H1 (cell line): ENCODE results near the gene FBN2. TPM values are rescaled to one million over a fixed set of nuclear protein-coding genes. Genes with fewer than 3 reads are reported as not detected.

Source experiments
- CTCF ChIA-PET: fragments of 300-600 bp; sonication (Branson Sonifier 250); formaldehyde crosslinking; loops from one replicate; lab custom pipeline; 2021; ENCODE audit not compliant: partially characterized antibody; lab: Charles Lee
- POLR2A ChIA-PET: fragments of 300-600 bp; sonication (Branson Sonifier 250); formaldehyde crosslinking; loops from one replicate; lab custom pipeline; 2021; ENCODE audit warnings: inconsistent platforms; ENCODE audit not compliant: partially characterized antibody; lab: Charles Lee
- DNase-seq, 2 experiments: peaks; one replicate each; pipeline versions ENCODE4 v3.0.0 to v3.0.0-alpha.2; 2010 to 2022; ENCODE audit warnings: low spot score in 2 of 2, low read depth in 1 of 2, mixed read lengths in 1 of 2
- FAIRE-seq: peaks from 2 replicates; lab custom pipeline; 2011; peaks lifted over from hg19 to GRCh38; lab: Jason Lieb, UNC
- H2AFZ ChIP-seq: 2 replicates; pipeline ENCODE4 v1.8.1; 2012; ENCODE audit warnings: low read length, inconsistent platforms
- H2AK5ac ChIP-seq: 2 replicates; pipeline ENCODE4 v1.6.1; 2013; ENCODE audit warnings: low read depth, low read length
- H2BK120ac ChIP-seq: replicated peaks from 2 replicates; pipeline ENCODE3; 2013; ENCODE audit warnings: low read depth, low read length, inconsistent platforms
- H2BK12ac ChIP-seq: 2 replicates; pipeline ENCODE4 v1.6.1; 2013; ENCODE audit warnings: low read depth, low read length
- H2BK15ac ChIP-seq: 2 replicates; pipeline ENCODE4 v1.6.1; 2013; ENCODE audit warnings: low read length
- H2BK20ac ChIP-seq: 2 replicates; pipeline ENCODE4 v1.6.1; 2013; ENCODE audit warnings: low read length
- H2BK5ac ChIP-seq: 2 replicates; pipeline ENCODE4 v1.6.1; 2013; ENCODE audit warnings: low read depth, low read length
- H3K14ac ChIP-seq: 2 replicates; pipeline ENCODE4 v1.6.1; 2013; ENCODE audit warnings: inconsistent platforms; ENCODE audit not compliant: insufficient read length
- H3K18ac ChIP-seq: 2 replicates; pipeline ENCODE4 v1.6.1; 2013; ENCODE audit warnings: low read length; ENCODE audit errors: extremely low read depth
- H3K23ac ChIP-seq: 2 replicates; pipeline ENCODE4 v1.6.1; 2013; ENCODE audit warnings: inconsistent platforms; ENCODE audit not compliant: insufficient read length
- H3K23me2 ChIP-seq: 2 replicates; pipeline ENCODE4 v1.6.1; 2013; ENCODE audit warnings: low read depth, low read length
- H3K27ac ChIP-seq: 2 replicates; pipeline ENCODE4 v1.6.1; 2011; ENCODE audit warnings: low read depth, low read length, inconsistent platforms
- H3K27me3 ChIP-seq, 4 experiments: replicated peaks in 1 of 4; 1 replicate in 1 of 4; 2 replicates in 3 of 4; pipeline versions ENCODE4 v1.6.1 to v1.8.1; 2011 to 2013; ENCODE audit warnings: low read length in 3 of 4, mild to moderate bottlenecking in 3 of 4, inconsistent platforms in 2 of 4, mixed read lengths in 2 of 4, moderate library complexity in 1 of 4; ENCODE audit not compliant: control insufficient read depth in 3 of 4, insufficient read depth in 3 of 4; ENCODE audit errors: extremely low read depth in 1 of 4
- H3K36me3 ChIP-seq, 4 experiments: 2 replicates each; pipeline versions ENCODE4 v1.6.1 to v1.8.1; 2011 to 2013; ENCODE audit warnings: mild to moderate bottlenecking in 4 of 4, low read length in 3 of 4, moderate library complexity in 2 of 4, control low read depth in 1 of 4, inconsistent platforms in 1 of 4; ENCODE audit not compliant: insufficient read depth in 4 of 4, control insufficient read depth in 2 of 4
- H3K4ac ChIP-seq: replicated peaks from 2 replicates; pipeline ENCODE3; 2013; ENCODE audit warnings: low read length, low read depth, mixed read lengths, inconsistent platforms; ENCODE audit not compliant: insufficient read length
- H3K4me1 ChIP-seq, 4 experiments: replicated peaks in 1 of 4; 1 replicate in 1 of 4; 2 replicates in 3 of 4; pipeline versions ENCODE4 v1.6.1 to v1.8.1; 2011 to 2013; ENCODE audit warnings: low read length in 3 of 4, inconsistent platforms in 2 of 4, mixed read lengths in 1 of 4; ENCODE audit not compliant: insufficient read depth in 4 of 4, control insufficient read depth in 3 of 4
- H3K4me2 ChIP-seq, 2 experiments: 2 replicates each; pipeline versions ENCODE4 v1.6.1 to v1.8.1; 2011 to 2013; ENCODE audit warnings: low read depth in 2 of 2, low read length in 2 of 2, control low read depth in 1 of 2, inconsistent platforms in 1 of 2, mild to moderate bottlenecking in 1 of 2; ENCODE audit not compliant: insufficient read depth in 1 of 2
- H3K4me3 ChIP-seq, 4 experiments: fragments of 200-600, 300-600 bp in 1 of 4; sonication (generic), shearing (Covaris generic), sonication (Bioruptor Twin) in 1 of 4; 2 replicates each; pipeline versions ENCODE4 v1.5.1 to v1.8.1; 2011 to 2016; ENCODE audit warnings: low read length in 4 of 4, low read depth in 3 of 4, control low read depth in 2 of 4, inconsistent platforms in 2 of 4, mild to moderate bottlenecking in 2 of 4, mixed read lengths in 1 of 4, moderate library complexity in 1 of 4; ENCODE audit not compliant: insufficient read depth in 2 of 4; ENCODE audit errors: extremely low read depth in 1 of 4
- H3K56ac ChIP-seq: replicated peaks from 2 replicates; pipeline ENCODE3; 2013; ENCODE audit warnings: low read depth, mild to moderate bottlenecking, mixed read lengths, low read length, inconsistent platforms; ENCODE audit not compliant: insufficient read length
- H3K79me1 ChIP-seq: 2 replicates; pipeline ENCODE4 v1.6.1; 2013; ENCODE audit warnings: low read depth, low read length, control low read depth
- H3K79me2 ChIP-seq, 2 experiments: 2 replicates each; pipeline versions ENCODE4 v1.6.1 to v1.8.1; 2012 to 2013; ENCODE audit warnings: low read length in 2 of 2, mild to moderate bottlenecking in 2 of 2, inconsistent platforms in 1 of 2; ENCODE audit not compliant: insufficient read depth in 2 of 2, control insufficient read depth in 1 of 2
- H3K9ac ChIP-seq, 4 experiments: replicated peaks in 1 of 4; 1 replicate in 1 of 4; 2 replicates in 3 of 4; pipeline versions ENCODE4 v1.6.1 to v1.8.1; 2011 to 2013; ENCODE audit warnings: low read depth in 3 of 4, low read length in 3 of 4, control low read depth in 2 of 4, mild to moderate bottlenecking in 2 of 4, moderate library complexity in 2 of 4, inconsistent platforms in 1 of 4; ENCODE audit errors: extremely low read depth in 1 of 4
- H3K9me3 ChIP-seq, 2 experiments: 2 replicates each; pipeline versions ENCODE4 v1.6.1 to v1.8.1; 2012 to 2013; ENCODE audit warnings: mild to moderate bottlenecking in 2 of 2, moderate library complexity in 2 of 2, control low read depth in 1 of 2, inconsistent platforms in 1 of 2, low read depth in 1 of 2, low read length in 1 of 2, mixed read lengths in 1 of 2; ENCODE audit not compliant: insufficient read depth in 2 of 2
- H4K20me1 ChIP-seq, 2 experiments: replicated peaks in 1 of 2; 2 replicates each; pipeline versions ENCODE3 to v1.8.1; 2011 to 2013; ENCODE audit warnings: inconsistent platforms in 2 of 2, low read length in 2 of 2, mild to moderate bottlenecking in 1 of 2; ENCODE audit not compliant: insufficient read depth in 2 of 2, control insufficient read depth in 1 of 2
- H4K5ac ChIP-seq: 2 replicates; pipeline ENCODE4 v1.6.1; 2013; ENCODE audit warnings: low read length, low read depth, mixed read lengths, inconsistent platforms; ENCODE audit not compliant: insufficient read length
- H4K8ac ChIP-seq: 2 replicates; pipeline ENCODE4 v1.8.0; 2013; ENCODE audit warnings: mild to moderate bottlenecking, moderate library complexity, low read length, inconsistent platforms; ENCODE audit not compliant: insufficient read depth; ENCODE audit errors: extremely low read depth
- H4K91ac ChIP-seq: replicated peaks from 2 replicates; pipeline ENCODE3; 2013; ENCODE audit warnings: low read length, mixed read lengths, inconsistent platforms; ENCODE audit not compliant: insufficient read length
- ATF2 ChIP-seq: IDR thresholded peaks from 2 replicates; pipeline ENCODE4 v1.6.1; 2012; ENCODE audit warnings: low read length, inconsistent platforms
- BRCA1 ChIP-seq: IDR thresholded peaks from 2 replicates; pipeline ENCODE4 v1.6.1; 2012; ENCODE audit warnings: low read depth, low read length, improper control_type of control experiment
- CHD1 ChIP-seq: IDR thresholded peaks from 2 replicates; pipeline ENCODE4 v1.6.1; 2012; ENCODE audit warnings: low read depth, low read length, improper control_type of control experiment
- CTCF ChIP-seq, 3 experiments: IDR thresholded peaks; 1 replicate in 2 of 3; 2 replicates in 1 of 3; pipeline versions ENCODE4 v1.5.1 to v1.6.1; 2011; ENCODE audit warnings: low read length in 3 of 3, mild to moderate bottlenecking in 3 of 3, inconsistent platforms in 2 of 3, low read depth in 1 of 3, moderate library complexity in 1 of 3; ENCODE audit not compliant: insufficient read depth in 1 of 3; ENCODE audit errors: control extremely low read depth in 1 of 3
- HDAC6 ChIP-seq: IDR thresholded peaks from one replicate; pipeline ENCODE4 v1.7.1; 2012; ENCODE audit warnings: low read depth, mild to moderate bottlenecking, inconsistent platforms, low read length, moderate library complexity
- JUN ChIP-seq: IDR thresholded peaks from 2 replicates; pipeline ENCODE4 v1.6.1; 2011; ENCODE audit warnings: low read depth, mild to moderate bottlenecking, improper control_type of control experiment, low read length
- KDM1A ChIP-seq: fragments of 200-600, 300-600 bp; sonication (generic); IDR thresholded peaks from 2 replicates; pipeline ENCODE4 v1.7.1; 2016; ENCODE audit warnings: mild to moderate bottlenecking, low read length, borderline replicate concordance
- RXRA ChIP-seq: IDR thresholded peaks from 2 replicates; pipeline ENCODE4 v1.6.1; 2011; ENCODE audit warnings: low read depth, mild to moderate bottlenecking, low read length, moderate library complexity; ENCODE audit not compliant: insufficient read depth
- SAP30 ChIP-seq: fragments of 300-600 bp; sonication (generic); IDR thresholded peaks from 2 replicates; pipeline ENCODE4 v1.7.1; 2012; ENCODE audit warnings: low read length, moderate library complexity, mild to moderate bottlenecking, inconsistent platforms; ENCODE audit not compliant: insufficient read depth, insufficient replicate concordance
- TBP ChIP-seq: IDR thresholded peaks from 2 replicates; pipeline ENCODE4 v1.6.1; 2011; ENCODE audit warnings: low read depth, low read length, improper control_type of control experiment
- whole genome bisulfite sequencing, 2 experiments: shearing (Covaris generic) in 1 of 2; methylation state at CpG; one replicate each; pipeline versions ENCODE4 v1.1.6 to v1.1.7; 2013 to 2015; ENCODE audit warnings: low lambda C conversion rate in 2 of 2, mixed read lengths in 2 of 2, inconsistent platforms in 1 of 2, low coverage in 1 of 2, missing lambda C conversion rate in 1 of 2; ENCODE audit not compliant: insufficient replicate concordance in 2 of 2, insufficient coverage in 1 of 2, insufficient read length in 1 of 2; ENCODE audit errors: extremely low coverage in 1 of 2, missing lambda C conversion rate in 1 of 2; 5-methylcytosine and 5-hydroxymethylcytosine counted together
- polyA plus RNA-seq, 7 experiments: library from polyadenylated mRNA; depleted of rRNA in 3 of 7; stranded (reverse) in 5 of 7; unstranded in 2 of 7; fragments of >200 nt in 5 of 7; fragments of 200-250 nt in 2 of 7; gene quantifications; 1 replicate in 5 of 7; 2 replicates in 1 of 7; 4 replicates in 1 of 7; pipeline versions ENCODE4 v1.2.1 to v1.2.3, GENCODE V29; 2011 to 2013; ENCODE audit warnings: missing spikeins in 2 of 7, mixed read lengths in 2 of 7
- total RNA-seq: library from RNA; stranded (reverse); fragmentation: NEBNext Ultra II Directional; extraction: Animal tissue kit (Norgen Biotek cat#: 25700); gene quantifications from 2 replicates; pipeline ENCODE4 v1.2.1, GENCODE V29; 2021

Gene FBN2
- total and polyA plus RNA-seq, 2 of the 8 experiments (the other 6 are each of a cell fraction or from before 2014, with no cell fraction given) = 14.1 to 16.3 TPM

- Histone ChIP-seq H3K4me2 (no peak overlapping the region), H3K14ac (no peak overlapping the region), H3K23ac (no peak overlapping the region), H3K79me1 (no peaks in the 10 kb centered on the region), H3K56ac (no peak overlapping the region), H2BK5ac (no peak overlapping the region), H2AK5ac (no peak overlapping the region), H3K27ac (no peak overlapping the region), H3K18ac (no peak overlapping the region), H3K79me2 (no peaks in the 10 kb centered on the region), H2BK20ac (no peak overlapping the region), H3K23me2 (no peaks in the 10 kb centered on the region), H2BK15ac (no peak overlapping the region), H4K91ac (no peak overlapping the region), H4K8ac (no peak overlapping the region), H2AFZ (no peak overlapping the region), H2BK120ac (no peak overlapping the region), H3K4me1 (no peaks in the 10 kb centered on the region), H4K20me1 (no peaks in the 10 kb centered on the region), H3K27me3 (no peaks in the 10 kb centered on the region), H2BK12ac (no peak overlapping the region), H3K9me3 (no peaks in the 10 kb centered on the region), H3K4ac (no peak overlapping the region), H3K36me3 (peaks cover 0 to 2% (median 0%) of the 10 kb centered on the region in 4 experiments; a peak in 3 of 8 replicates), H3K9ac (no peak overlapping the region), H4K5ac (no peak overlapping the region), H3K4me3 (no peak overlapping the region)
- 100% methylated on average over 2 of the region's 2 CpGs; no CpG with 5 or more reads in 1 of the 2 experiments for WGBS, 2 experiments
- ChIA-PET POLR2A (no interaction called here), CTCF (interaction anchor here (1.3 to 1.6 kb wide), 2 partner anchors 410 to 618 kb away, joined by 3 read pairs; no protein-coding TSS in a partner anchor)
- FAIRE-seq (no peak), DNase-seq (no peak)
- no peak for TF ChIP-seq CTCF (IDR thresholded peaks at IDR 0.05; ENCODE audit: control extremely low read depth in 1 of 3, insufficient read depth in 1 of 3, low read depth in 1 of 3, low read length in 3 of 3)
- no peak for TF ChIP-seq ATF2
- TF ChIP-seq CHD1 = no peak
- no peak for TF ChIP-seq SAP30
- TF ChIP-seq RXRA = no peak
- TF ChIP-seq JUN = no peak
- TF ChIP-seq BRCA1 = no peak
- TF ChIP-seq TBP = no peak
- no peak for TF ChIP-seq HDAC6
- no peak for TF ChIP-seq KDM1A
Measured at GRCh38 chr5:128287740-128288139, 250.3 kb downstream of the FBN2 start.
